Dendritic cell treated with granulocyte-macrophage colony-stimulating factor and Interleukin-4, amounts not matched to agents 40 ng/mL and 50 ng/mL, for 4 days (primary cell): ENCODE measurements around the gene LSM3.

Experiments used
- H3K27ac Mint-ChIP-seq: one replicate; pipeline ENCODE4 v1.8.0; 2022; ENCODE audit warnings: mild to moderate bottlenecking, mixed read lengths
- H3K27me3 Mint-ChIP-seq: one replicate; pipeline ENCODE4 v1.8.0; 2022; ENCODE audit warnings: mild to moderate bottlenecking, mixed read lengths
- H3K36me3 Mint-ChIP-seq: one replicate; pipeline ENCODE4 v1.8.0; 2022; ENCODE audit warnings: low read depth, mixed read lengths
- H3K4me1 Mint-ChIP-seq: one replicate; pipeline ENCODE4 v1.8.0; 2022; ENCODE audit warnings: low read depth, mixed read lengths
- H3K4me3 Mint-ChIP-seq: one replicate; pipeline ENCODE4 v1.8.0; 2022; ENCODE audit warnings: mild to moderate bottlenecking, moderate library complexity, mixed read lengths
- H3K9me3 Mint-ChIP-seq: one replicate; pipeline ENCODE4 v1.8.0; 2022; ENCODE audit warnings: mixed read lengths
- intact Hi-C: fragments of 100-400 bp; cut with micrococcal nuclease; formaldehyde crosslinking; loops from one replicate; pipeline ENCODE4 v1.15.0; 2022

LSM3 gene

GRCh38 chr3:14147617-14148016, 31.0 kb upstream of the LSM3 start:
- peaks cover 77% of the 10 kb centered on the region for H3K36me3 Mint-ChIP-seq
- intact Hi-C loops: no loop called here

GRCh38 chr3:14148041-14148985, 30.3 kb upstream of the LSM3 start:
- H3K27ac Mint-ChIP-seq: peak overlapping the region; percentile 88
- no peaks in the 10 kb centered on the region for H3K27me3 Mint-ChIP-seq
- intact Hi-C loops: no loop called here

More at GRCh38 chr3:14147617-14148016, 31.0 kb upstream of the LSM3 start:
- H3K27me3 Mint-ChIP-seq: no peaks in the 10 kb centered on the region
- peak overlapping the region; percentile 21 for H3K4me3 Mint-ChIP-seq
- H3K9me3 Mint-ChIP-seq: no peaks in the 10 kb centered on the region
- H3K4me1 Mint-ChIP-seq: peaks cover 59% of the 10 kb centered on the region
- H3K27ac Mint-ChIP-seq: peak overlapping the region; percentile 88

GRCh38 chr3:14150078-14150477, 28.5 kb upstream of the LSM3 start:
- peak overlapping the region; percentile 59 for H3K27ac Mint-ChIP-seq
- intact Hi-C loops: no loop called here
- H3K9me3 Mint-ChIP-seq: no peaks in the 10 kb centered on the region
- H3K27me3 Mint-ChIP-seq: no peaks in the 10 kb centered on the region
- no peak overlapping the region for H3K4me3 Mint-ChIP-seq
- peaks cover 97% of the 10 kb centered on the region for H3K36me3 Mint-ChIP-seq
- H3K4me1 Mint-ChIP-seq: peaks cover 54% of the 10 kb centered on the region

More at GRCh38 chr3:14148041-14148985, 30.3 kb upstream of the LSM3 start:
- Mint-ChIP-seq H3K9me3 (no peaks in the 10 kb centered on the region), H3K4me1 (peaks cover 53% of the 10 kb centered on the region), H3K4me3 (no peak overlapping the region), H3K36me3 (peaks cover 81% of the 10 kb centered on the region)

- Mint-ChIP-seq H3K4me1 (peaks cover 54% of the 10 kb centered on the region), H3K27me3 (no peaks in the 10 kb centered on the region), H3K36me3 (peaks cover 93% of the 10 kb centered on the region), H3K4me3 (no peak overlapping the region), H3K27ac (peak overlapping the region; percentile 59), H3K9me3 (no peaks in the 10 kb centered on the region)
- intact Hi-C loops: no loop called here
Measured at GRCh38 chr3:14150491-14151230, 28.0 kb upstream of the LSM3 start.

GRCh38 chr3:14151471-14152083, 27.0 kb upstream of the LSM3 start:
- Mint-ChIP-seq H3K36me3 (peaks cover 93% of the 10 kb centered on the region), H3K9me3 (no peaks in the 10 kb centered on the region), H3K27me3 (no peaks in the 10 kb centered on the region), H3K27ac (no peak overlapping the region), H3K4me1 (peaks cover 52% of the 10 kb centered on the region), H3K4me3 (no peak overlapping the region)
- intact Hi-C loops: no loop called here

GRCh38 chr3:14152233-14152962, 26.2 kb upstream of the LSM3 start:
- Mint-ChIP-seq H3K27me3 (no peaks in the 10 kb centered on the region), H3K4me1 (peaks cover 43% of the 10 kb centered on the region), H3K4me3 (no peak overlapping the region), H3K36me3 (peaks cover 94% of the 10 kb centered on the region), H3K27ac (no peak overlapping the region), H3K9me3 (no peaks in the 10 kb centered on the region)
- intact Hi-C loops: no loop called here

GRCh38 chr3:14152963-14153355, 25.7 kb upstream of the LSM3 start:
- Mint-ChIP-seq H3K4me3 (no peak overlapping the region), H3K27ac (no peak overlapping the region), H3K4me1 (peaks cover 38% of the 10 kb centered on the region), H3K27me3 (no peaks in the 10 kb centered on the region), H3K36me3 (peaks cover 94% of the 10 kb centered on the region), H3K9me3 (no peaks in the 10 kb centered on the region)
- intact Hi-C loops: no loop called here

GRCh38 chr3:14153663-14154062, 25.0 kb upstream of the LSM3 start:
- peaks cover 94% of the 10 kb centered on the region for H3K36me3 Mint-ChIP-seq
- no peaks in the 10 kb centered on the region for H3K27me3 Mint-ChIP-seq
- H3K27ac Mint-ChIP-seq: no peak overlapping the region
- H3K4me3 Mint-ChIP-seq: no peak overlapping the region
- H3K4me1 Mint-ChIP-seq: peaks cover 31% of the 10 kb centered on the region
- intact Hi-C loops: no loop called here
- H3K9me3 Mint-ChIP-seq: no peaks in the 10 kb centered on the region

GRCh38 chr3:14154276-14154675, 24.3 kb upstream of the LSM3 start:
- Mint-ChIP-seq H3K27ac (peak overlapping the region; percentile 74), H3K4me1 (peaks cover 27% of the 10 kb centered on the region), H3K27me3 (no peaks in the 10 kb centered on the region), H3K9me3 (no peaks in the 10 kb centered on the region), H3K36me3 (peaks cover 94% of the 10 kb centered on the region), H3K4me3 (no peak overlapping the region)
- intact Hi-C loops: no loop called here

GRCh38 chr3:14154895-14155440, 23.6 kb upstream of the LSM3 start:
- Mint-ChIP-seq H3K27me3 (no peaks in the 10 kb centered on the region), H3K27ac (peak overlapping the region; percentile 74), H3K4me3 (no peak overlapping the region), H3K4me1 (peaks cover 27% of the 10 kb centered on the region), H3K36me3 (peaks cover 96% of the 10 kb centered on the region), H3K9me3 (no peaks in the 10 kb centered on the region)
- intact Hi-C loops: loop anchor here (5.0 kb wide), 1 partner anchor 33 kb away; the partner anchor contains the start of gene CHCHD4

GRCh38 chr3:14156201-14156600, 22.4 kb upstream of the LSM3 start:
- H3K4me3 Mint-ChIP-seq: no peak overlapping the region
- peaks cover 27% of the 10 kb centered on the region for H3K4me1 Mint-ChIP-seq
- peak overlapping the region; percentile 2 for H3K27ac Mint-ChIP-seq
- H3K27me3 Mint-ChIP-seq: no peaks in the 10 kb centered on the region
- H3K9me3 Mint-ChIP-seq: peaks cover 1% of the 10 kb centered on the region
- intact Hi-C loops: loop anchor here (5.0 kb wide), 1 partner anchor 34 kb away; the partner anchor contains the start of gene CHCHD4
- H3K36me3 Mint-ChIP-seq: peaks cover 96% of the 10 kb centered on the region

- H3K27ac Mint-ChIP-seq: no peak overlapping the region
Measured at GRCh38 chr3:14156843-14157561, 21.6 kb upstream of the LSM3 start.

More at GRCh38 chr3:14156843-14157561, 21.6 kb upstream of the LSM3 start:
- intact Hi-C loops: loop anchor here (5.0 kb wide), 1 partner anchor 35 kb away; the partner anchor contains the start of gene CHCHD4
- H3K4me1 Mint-ChIP-seq: peaks cover 27% of the 10 kb centered on the region
- no peaks in the 10 kb centered on the region for H3K27me3 Mint-ChIP-seq
- peaks cover 9% of the 10 kb centered on the region for H3K9me3 Mint-ChIP-seq
- peaks cover 96% of the 10 kb centered on the region for H3K36me3 Mint-ChIP-seq
- no peak overlapping the region for H3K4me3 Mint-ChIP-seq
